Measurements from ENCODE around the gene ZCCHC8.

ZCCHC8 gene

GRCh38 chr12:122533856-122534255 lies 33.1 kb upstream of the ZCCHC8 start:
- Mint-ChIP-seq H3K9me3 (no peaks in the 10 kb centered on the region), H3K36me3 (ENCODE audit: low read depth) (peaks cover 30% of the 10 kb centered on the region), H3K4me1 (no peaks in the 10 kb centered on the region), H3K27ac (no peak overlapping the region), H3K4me3 (no peak overlapping the region), H3K27me3 (ENCODE audit: low read depth, poor library complexity) (no peaks in the 10 kb centered on the region)
- DNase-seq: no peak
- TF ChIP-seq CTCF (IDR thresholded peaks at IDR 0.05): no peak

- Mint-ChIP-seq H3K36me3 (ENCODE audit: low read depth) (peaks cover 26% of the 10 kb centered on the region), H3K27ac (no peak overlapping the region), H3K4me3 (no peak overlapping the region), H3K27me3 (ENCODE audit: low read depth, poor library complexity) (no peaks in the 10 kb centered on the region), H3K4me1 (peaks cover 5% of the 10 kb centered on the region), H3K9me3 (no peaks in the 10 kb centered on the region)
- TF ChIP-seq CTCF (IDR thresholded peaks at IDR 0.05): no peak
- no peak for DNase-seq
These were observed 28.3 kb upstream of the ZCCHC8 start for GRCh38 chr12:122528992-122529391.

GRCh38 chr12:122528582-122528981 lies 27.9 kb upstream of the ZCCHC8 start:
- Mint-ChIP-seq H3K4me3 (no peak overlapping the region), H3K27me3 (ENCODE audit: low read depth, poor library complexity) (no peaks in the 10 kb centered on the region), H3K36me3 (ENCODE audit: low read depth) (peaks cover 28% of the 10 kb centered on the region), H3K27ac (no peak overlapping the region), H3K9me3 (no peaks in the 10 kb centered on the region), H3K4me1 (peaks cover 9% of the 10 kb centered on the region)
- no peak for DNase-seq
- TF ChIP-seq CTCF (IDR thresholded peaks at IDR 0.05): no peak

- no peak overlapping the region for H3K27ac Mint-ChIP-seq
- H3K9me3 Mint-ChIP-seq: no peaks in the 10 kb centered on the region
- no peaks in the 10 kb centered on the region for H3K27me3 Mint-ChIP-seq (ENCODE audit: low read depth, poor library complexity)
- peaks cover 33% of the 10 kb centered on the region for H3K36me3 Mint-ChIP-seq (ENCODE audit: low read depth)
- no peak overlapping the region for H3K4me3 Mint-ChIP-seq
- H3K4me1 Mint-ChIP-seq: peaks cover 20% of the 10 kb centered on the region
- TF ChIP-seq CTCF (IDR thresholded peaks at IDR 0.05): no peak
- DNase-seq: peak; percentile 22
These were observed 26.8 kb upstream of the ZCCHC8 start for GRCh38 chr12:122527478-122527944.

GRCh38 chr12:122526683-122527477 lies 26.1 kb upstream of the ZCCHC8 start, which contains the start of the genes KNTC1 and RSRC2:
KNTC1 (plus strand) TSS chr12:122527249; CDS start chr12:122530064, 2,815 bp downstream.
RSRC2 (minus strand) TSS chr12:122526936; CDS start chr12:122526853, 83 bp downstream.
- no peaks in the 10 kb centered on the region for H3K27me3 Mint-ChIP-seq (ENCODE audit: low read depth, poor library complexity)
- peak; percentile 94 for DNase-seq
- no peaks in the 10 kb centered on the region for H3K9me3 Mint-ChIP-seq
- no peak within 1 kb of the TSS for H3K4me3 Mint-ChIP-seq
- TF ChIP-seq CTCF (IDR thresholded peaks at IDR 0.05): no peak
- no peak within 1 kb of the TSS for H3K27ac Mint-ChIP-seq
- peaks cover 38% of the 10 kb centered on the region for H3K36me3 Mint-ChIP-seq (ENCODE audit: low read depth)
- H3K4me1 Mint-ChIP-seq: peaks cover 25% of the 10 kb centered on the region

All from nephron progenitor cell (in vitro differentiated cells).